Endodermal cell (in vitro differentiated cells): ENCODE data around the gene CERT1. TPM values are rescaled to one million over a fixed set of nuclear protein-coding genes. Genes with fewer than 3 reads are reported as not detected.

Experiments used
- DNase-seq: peaks from one replicate; pipeline ENCODE4 v3.0.0-alpha.2; 2017
- H3K27ac ChIP-seq: 2 replicates; pipeline ENCODE4 v1.5.1; 2013; ENCODE audit warnings: mild to moderate bottlenecking, low read depth, low read length, moderate library complexity
- H3K27me3 ChIP-seq: 2 replicates; pipeline ENCODE4 v1.6.1; 2013; ENCODE audit warnings: mild to moderate bottlenecking, low read length, moderate library complexity; ENCODE audit not compliant: insufficient read depth, control insufficient read depth, poor library complexity, severe bottlenecking
- H3K36me3 ChIP-seq: 2 replicates; pipeline ENCODE4 v1.7.0; 2013; ENCODE audit warnings: mild to moderate bottlenecking, low read length, moderate library complexity; ENCODE audit not compliant: control insufficient read depth, insufficient read depth
- H3K4me1 ChIP-seq: one replicate; pipeline ENCODE4 v1.7.0; 2013; ENCODE audit warnings: low read length; ENCODE audit not compliant: control insufficient read depth, insufficient read depth
- H3K4me3 ChIP-seq: 2 replicates; pipeline ENCODE4 v1.5.1; 2013; ENCODE audit warnings: mild to moderate bottlenecking, low read length, moderate library complexity
- H3K9ac ChIP-seq: 2 replicates; pipeline ENCODE4 v1.6.1; 2013; ENCODE audit warnings: mild to moderate bottlenecking, low read length, moderate library complexity; ENCODE audit not compliant: poor library complexity, severe bottlenecking; ENCODE audit errors: extremely low read depth
- H3K9me3 ChIP-seq: 2 replicates; pipeline ENCODE4 v1.6.1; 2013; ENCODE audit warnings: mild to moderate bottlenecking, low read length, moderate library complexity; ENCODE audit not compliant: control insufficient read depth
- H3K27ac Mint-ChIP-seq: 2 replicates; pipeline ENCODE4 v1.8.0; 2020; ENCODE audit warnings: mixed read lengths
- H3K27me3 Mint-ChIP-seq: 2 replicates; pipeline ENCODE4 v1.8.0; 2021; ENCODE audit warnings: mild to moderate bottlenecking, mixed read lengths; ENCODE audit not compliant: insufficient read depth
- H3K36me3 Mint-ChIP-seq: 2 replicates; pipeline ENCODE4 v1.8.0; 2020; ENCODE audit warnings: low read depth, mixed read lengths
- H3K4me1 Mint-ChIP-seq: 2 replicates; pipeline ENCODE4 v1.8.0; 2020; ENCODE audit warnings: mixed read lengths
- H3K4me3 Mint-ChIP-seq: 2 replicates; pipeline ENCODE4 v1.8.0; 2020; ENCODE audit warnings: mild to moderate bottlenecking, moderate library complexity, mixed read lengths
- H3K9me3 Mint-ChIP-seq: 2 replicates; pipeline ENCODE4 v1.8.0; 2020; ENCODE audit warnings: mild to moderate bottlenecking, mixed read lengths
- CTCF ChIP-seq: fragments of 200-600 bp; sonication (generic); conservative IDR thresholded peaks from 2 replicates; pipeline ENCODE4 v1.5.0; 2021; ENCODE audit warnings: antibody characterized with exemption, mild to moderate bottlenecking
- WGBS, 2 experiments: methylation state at CpG; one replicate each; pipeline versions ENCODE4 v1.1.5 to v1.1.7; 2013; ENCODE audit warnings: missing lambda C conversion rate in 2 of 2, mixed read lengths in 1 of 2; ENCODE audit not compliant: insufficient coverage in 1 of 2, insufficient read length in 1 of 2; 5-methylcytosine and 5-hydroxymethylcytosine counted together
- total RNA-seq, 2 donors: library from RNA; stranded (reverse); fragmentation: NEBNext Ultra II Directional in 1 of 2; extraction: Animal tissue kit (Norgen Biotek cat#: 25700) in 1 of 2; gene quantifications; 2 replicates in 1 of 2; 3 replicates in 1 of 2; pipeline ENCODE4 v1.2.1, GENCODE V29; 2021

The CERT1 gene
- total RNA-seq, 2 donors from 2014 or later: 51.0 to 73.5 TPM

- Histone ChIP-seq H3K27ac (no peak overlapping the region), H3K9ac (no peak overlapping the region), H3K9me3 (no peaks in the 10 kb centered on the region), H3K27me3 (no peaks in the 10 kb centered on the region), H3K36me3 (peaks cover 98% of the 10 kb centered on the region), H3K4me3 (no peak overlapping the region), H3K4me1 (no peaks in the 10 kb centered on the region)
- Mint-ChIP-seq H3K9me3 (no peaks in the 10 kb centered on the region), H3K4me1 (peaks cover 5% of the 10 kb centered on the region), H3K27ac (no peak overlapping the region), H3K4me3 (no peak overlapping the region), H3K36me3 (peaks cover 69% of the 10 kb centered on the region), H3K27me3 (no peaks in the 10 kb centered on the region)
- TF ChIP-seq CTCF: no peak
- 75 to 77% methylated on average over 2 to 7 of the region's 7 CpGs for WGBS, 2 experiments
- no peak for DNase-seq
Measured at GRCh38 chr5:75356719-75357118, 154.7 kb downstream of the CERT1 start.

- Mint-ChIP-seq H3K4me3 (no peak overlapping the region), H3K9me3 (no peaks in the 10 kb centered on the region), H3K27me3 (no peaks in the 10 kb centered on the region), H3K27ac (no peak overlapping the region), H3K4me1 (no peaks in the 10 kb centered on the region), H3K36me3 (peaks cover 77% of the 10 kb centered on the region)
- Histone ChIP-seq H3K9ac (no peak overlapping the region), H3K4me1 (no peaks in the 10 kb centered on the region), H3K9me3 (no peaks in the 10 kb centered on the region), H3K36me3 (peaks cover 98% of the 10 kb centered on the region), H3K27me3 (no peaks in the 10 kb centered on the region), H3K27ac (no peak overlapping the region), H3K4me3 (no peak overlapping the region)
- no peak for TF ChIP-seq CTCF
- no peak for DNase-seq
- 96 to 100% methylated on average over 4 to 6 of the region's 6 CpGs for WGBS, 2 experiments
Measured at GRCh38 chr5:75355236-75355635, 156.2 kb downstream of the CERT1 start.

- no peak for TF ChIP-seq CTCF
Measured at GRCh38 chr5:75351139-75351926, 160.1 kb downstream of the CERT1 start.

More at GRCh38 chr5:75351139-75351926, 160.1 kb downstream of the CERT1 start:
- H3K27me3 Mint-ChIP-seq: no peaks in the 10 kb centered on the region
- H3K9me3 Mint-ChIP-seq: no peaks in the 10 kb centered on the region
- H3K36me3 ChIP-seq: peaks cover 97% of the 10 kb centered on the region
- DNase-seq: no peak
- no peak overlapping the region for H3K9ac ChIP-seq
- H3K9me3 ChIP-seq: no peaks in the 10 kb centered on the region
- WGBS, 2 experiments: 84 to 95% methylated on average over 3 to 7 of the region's 7 CpGs
- H3K27ac Mint-ChIP-seq: no peak overlapping the region
- peaks cover 73% of the 10 kb centered on the region for H3K36me3 Mint-ChIP-seq
- no peak overlapping the region for H3K4me3 ChIP-seq
- no peaks in the 10 kb centered on the region for H3K4me1 ChIP-seq
- H3K27ac ChIP-seq: no peak overlapping the region
- no peaks in the 10 kb centered on the region for H3K4me1 Mint-ChIP-seq
- H3K27me3 ChIP-seq: no peaks in the 10 kb centered on the region
- no peak overlapping the region for H3K4me3 Mint-ChIP-seq
